ENCODE data around the gene PRM2.

DNA sequence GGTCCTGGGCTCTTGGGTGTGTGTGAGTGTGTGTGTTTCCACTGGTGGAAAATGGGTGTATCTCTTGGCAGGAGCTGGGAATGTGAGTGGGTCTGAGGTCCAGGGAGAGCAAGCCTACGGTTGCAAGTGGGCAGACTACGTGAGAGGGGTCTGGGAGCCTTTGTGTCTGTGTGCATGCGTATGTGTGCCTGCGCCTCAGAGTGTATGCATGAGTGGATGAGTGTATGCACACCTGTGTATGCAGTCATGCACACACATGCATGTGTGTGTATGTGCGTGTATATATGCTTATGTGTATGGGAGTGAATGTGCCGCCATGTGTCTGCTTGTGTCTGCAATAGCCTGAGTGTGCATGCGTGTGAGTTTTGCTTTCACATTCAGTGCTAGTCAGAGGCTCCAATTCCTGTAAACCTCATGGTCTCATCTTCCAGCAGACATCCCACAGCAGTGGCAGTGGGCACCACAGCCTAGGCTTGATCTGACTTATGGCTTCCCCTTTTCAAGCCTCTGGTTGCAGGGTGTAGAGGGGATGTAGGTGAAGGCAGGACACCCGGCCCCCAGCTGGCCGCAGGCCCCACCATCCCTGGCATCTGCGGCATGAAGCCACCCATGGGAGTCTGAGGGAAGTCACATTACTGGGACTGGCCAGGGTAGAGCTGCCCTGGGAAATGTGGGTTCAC is 49.3 kb upstream of the PRM2 start:
- TF ChIP-seq, protein P1, sequence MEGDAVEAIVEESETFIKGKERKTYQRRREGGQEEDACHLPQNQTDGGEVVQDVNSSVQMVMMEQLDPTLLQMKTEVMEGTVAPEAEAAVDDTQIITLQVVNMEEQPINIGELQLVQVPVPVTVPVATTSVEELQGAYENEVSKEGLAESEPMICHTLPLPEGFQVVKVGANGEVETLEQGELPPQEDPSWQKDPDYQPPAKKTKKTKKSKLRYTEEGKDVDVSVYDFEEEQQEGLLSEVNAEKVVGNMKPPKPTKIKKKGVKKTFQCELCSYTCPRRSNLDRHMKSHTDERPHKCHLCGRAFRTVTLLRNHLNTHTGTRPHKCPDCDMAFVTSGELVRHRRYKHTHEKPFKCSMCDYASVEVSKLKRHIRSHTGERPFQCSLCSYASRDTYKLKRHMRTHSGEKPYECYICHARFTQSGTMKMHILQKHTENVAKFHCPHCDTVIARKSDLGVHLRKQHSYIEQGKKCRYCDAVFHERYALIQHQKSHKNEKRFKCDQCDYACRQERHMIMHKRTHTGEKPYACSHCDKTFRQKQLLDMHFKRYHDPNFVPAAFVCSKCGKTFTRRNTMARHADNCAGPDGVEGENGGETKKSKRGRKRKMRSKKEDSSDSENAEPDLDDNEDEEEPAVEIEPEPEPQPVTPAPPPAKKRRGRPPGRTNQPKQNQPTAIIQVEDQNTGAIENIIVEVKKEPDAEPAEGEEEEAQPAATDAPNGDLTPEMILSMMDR (IDR thresholded peaks at IDR 0.05; ENCODE audit: extremely low read depth in 1 of 2, insufficient read depth in 1 of 2, low read depth in 1 of 2, low read length in 2 of 2): no peak
- TF ChIP-seq POLR2A (IDR thresholded peaks at IDR 0.05; ENCODE audit: low read depth, low read length): no peak
- TF ChIP-seq POLR2AphosphoS5 (IDR thresholded peaks at IDR 0.05; ENCODE audit: insufficient read depth, low read depth, low read length): no peak
- TF ChIP-seq, protein P2, sequence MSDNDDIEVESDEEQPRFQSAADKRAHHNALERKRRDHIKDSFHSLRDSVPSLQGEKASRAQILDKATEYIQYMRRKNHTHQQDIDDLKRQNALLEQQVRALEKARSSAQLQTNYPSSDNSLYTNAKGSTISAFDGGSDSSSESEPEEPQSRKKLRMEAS (IDR thresholded peaks at IDR 0.05; ENCODE audit: insufficient read depth, insufficient read length): no peak
- no peak for TF ChIP-seq EZH2 (IDR thresholded peaks at IDR 0.05; ENCODE audit: borderline replicate concordance, low read depth, low read length, severe bottlenecking)
- TF ChIP-seq JUN (IDR thresholded peaks at IDR 0.05; ENCODE audit: borderline replicate concordance, insufficient read depth, insufficient read length, low read depth): no peak

Data from endothelial cell of umbilical vein (primary cell).